ENCODE results near the gene ID1. TPM values are rescaled to one million over a fixed set of nuclear protein-coding genes. Genes with fewer than 3 reads are reported as not detected.
"Not testable (repeated sequence)": the region's sequence is repeated elsewhere in the genome, so short reads cannot be mapped to it uniquely, and the experiment has no call there.

ID1 gene
- polyA plus RNA-seq, 1 donor from 2014 or later: 2.2 TPM

DNA sequence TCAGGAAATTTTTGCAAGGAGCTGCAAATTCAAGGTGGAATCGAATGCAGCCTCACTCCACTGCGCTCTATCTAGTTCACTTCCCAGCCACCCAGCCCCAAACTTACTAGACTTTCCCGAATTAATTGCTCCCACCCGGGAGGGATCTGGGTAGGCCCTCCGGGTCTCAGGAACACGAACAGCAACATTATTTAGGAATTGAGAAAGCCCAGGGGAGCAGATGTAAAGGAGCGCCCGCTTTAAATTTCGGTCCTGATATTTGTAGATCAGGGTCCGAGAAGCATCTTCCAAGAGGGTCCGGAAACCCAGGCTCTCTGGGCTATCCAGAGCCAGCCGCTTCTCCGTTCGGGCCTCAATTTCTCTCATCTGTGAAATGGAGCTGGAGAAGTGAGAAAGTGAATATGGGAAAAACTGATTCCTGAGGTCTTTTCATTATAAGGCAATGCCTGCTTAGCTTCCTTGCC lies 490 bp upstream of the ID1 start:
- H3K9me3 Mint-ChIP-seq: no peaks in the 10 kb centered on the region
- no peaks in the 10 kb centered on the region for H3K36me3 Mint-ChIP-seq
- H3K27ac Mint-ChIP-seq: peak overlapping the region; percentile 3 to 87 (median 72)
- H3K27me3 Mint-ChIP-seq: peaks cover 60% of the 10 kb centered on the region
- H3K4me3 Mint-ChIP-seq: peak overlapping the region; percentile 86 to 99 (median 92)
- peaks cover 8 to 17% (median 14%) of the 10 kb centered on the region in 3 donors for H3K4me1 Mint-ChIP-seq

DNA sequence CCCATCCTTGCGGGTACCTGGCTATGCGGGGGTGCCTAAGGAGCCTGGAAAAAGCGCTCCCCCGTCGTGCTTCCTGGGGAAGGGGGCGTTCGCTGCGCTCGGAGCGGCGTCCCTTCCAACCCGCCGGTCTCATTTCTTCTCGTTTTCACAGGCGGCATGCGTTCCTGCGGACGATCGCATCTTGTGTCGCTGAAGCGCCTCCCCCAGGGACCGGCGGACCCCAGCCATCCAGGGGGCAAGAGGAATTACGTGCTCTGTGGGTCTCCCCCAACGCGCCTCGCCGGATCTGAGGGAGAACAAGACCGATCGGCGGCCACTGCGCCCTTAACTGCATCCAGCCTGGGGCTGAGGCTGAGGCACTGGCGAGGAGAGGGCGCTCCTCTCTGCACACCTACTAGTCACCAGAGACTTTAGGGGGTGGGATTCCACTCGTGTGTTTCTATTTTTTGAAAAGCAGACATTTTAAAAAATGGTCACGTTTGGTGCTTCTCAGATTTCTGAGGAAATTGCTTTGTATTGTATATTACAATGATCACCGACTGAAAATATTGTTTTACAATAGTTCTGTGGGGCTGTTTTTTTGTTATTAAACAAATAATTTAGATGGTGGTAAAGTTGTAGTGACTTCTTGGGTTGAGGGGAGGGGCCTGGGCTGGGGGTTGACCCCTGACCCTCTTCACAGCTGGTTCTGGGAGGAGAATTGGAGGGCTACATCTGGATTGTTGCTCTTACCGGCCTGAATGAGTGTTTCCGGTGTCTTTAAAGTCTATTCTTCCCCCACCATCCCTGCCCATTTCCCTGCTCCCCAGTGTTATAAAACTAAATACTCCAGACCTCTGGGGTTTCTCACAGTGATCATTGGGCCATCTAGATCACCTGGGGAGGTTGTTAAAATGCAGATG lies 1.1 kb downstream of the ID1 start:
- H3K9me3 Mint-ChIP-seq: no peaks in the 10 kb centered on the region

GRCh38 chr20:31606804-31607639 lies 1.9 kb downstream of the ID1 start:
- Mint-ChIP-seq H3K27me3 (peaks cover 59% of the 10 kb centered on the region), H3K27ac (no peak overlapping the region), H3K4me3 (peak overlapping the region in 2 of 4 donors; percentile 47 to 92), H3K4me1 (peaks cover 8 to 17% (median 14%) of the 10 kb centered on the region in 3 donors), H3K9me3 (no peaks in the 10 kb centered on the region), H3K36me3 (no peaks in the 10 kb centered on the region)

More for the DNA sequence above, 1.1 kb downstream of the ID1 start:
- Mint-ChIP-seq H3K27me3 (peaks cover 60% of the 10 kb centered on the region), H3K4me1 (peaks cover 8 to 17% (median 14%) of the 10 kb centered on the region in 3 donors), H3K27ac (peak overlapping the region in 1 of 3 donors; percentile 87), H3K4me3 (peak overlapping the region; percentile 86 to 99 (median 92)), H3K36me3 (no peaks in the 10 kb centered on the region)

GRCh38 chr20:31607640-31608250 lies 2.7 kb downstream of the ID1 start:
- H3K4me3 Mint-ChIP-seq: peak overlapping the region in 1 of 4 donors; percentile 44
- no peaks in the 10 kb centered on the region for H3K36me3 Mint-ChIP-seq
- H3K9me3 Mint-ChIP-seq: no peaks in the 10 kb centered on the region
- peaks cover 7 to 14% (median 10%) of the 10 kb centered on the region in 3 donors for H3K4me1 Mint-ChIP-seq
- peaks cover 53% of the 10 kb centered on the region for H3K27me3 Mint-ChIP-seq
- no peak overlapping the region for H3K27ac Mint-ChIP-seq

DNA sequence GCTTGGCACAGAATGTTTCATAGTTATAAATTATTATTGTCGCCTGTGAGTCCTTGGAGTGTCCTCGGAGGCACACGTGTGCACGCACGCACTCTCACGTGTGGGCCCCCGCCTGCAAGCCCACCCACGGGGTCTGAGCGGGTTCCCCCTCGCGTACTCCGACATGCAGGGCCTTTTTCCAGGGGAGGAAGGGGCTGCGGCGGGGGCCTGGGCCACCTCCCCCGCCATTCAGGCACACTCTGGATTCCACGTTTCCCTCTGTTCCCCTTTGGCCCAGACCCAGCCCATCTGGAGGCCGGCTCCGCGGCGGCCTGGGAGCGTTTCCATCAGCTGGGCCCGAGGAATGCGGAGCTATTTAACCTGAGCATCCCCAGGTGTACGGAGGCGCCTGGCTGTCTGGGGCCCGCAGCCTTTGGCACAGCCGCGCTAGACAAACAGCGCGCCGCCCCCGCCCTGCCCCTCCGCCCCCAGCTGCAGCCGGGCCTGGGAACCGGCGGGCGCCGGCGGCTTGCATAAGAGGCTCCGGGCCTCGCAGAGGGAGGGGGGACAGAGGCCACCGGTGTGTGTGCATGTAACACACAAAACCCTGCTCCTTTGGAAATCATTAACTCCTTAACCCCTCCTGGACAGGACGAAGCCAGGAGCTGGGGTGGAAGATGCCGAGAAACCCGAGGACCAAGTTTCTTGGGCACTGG lies 3.3 kb downstream of the ID1 start:
- Mint-ChIP-seq H3K27ac (no peak overlapping the region), H3K36me3 (no peaks in the 10 kb centered on the region), H3K4me3 (peak overlapping the region in 1 of 4 donors; percentile 44), H3K27me3 (peaks cover 48% of the 10 kb centered on the region), H3K9me3 (no peaks in the 10 kb centered on the region), H3K4me1 (peaks cover 6 to 12% (median 10%) of the 10 kb centered on the region in 3 donors)

DNA sequence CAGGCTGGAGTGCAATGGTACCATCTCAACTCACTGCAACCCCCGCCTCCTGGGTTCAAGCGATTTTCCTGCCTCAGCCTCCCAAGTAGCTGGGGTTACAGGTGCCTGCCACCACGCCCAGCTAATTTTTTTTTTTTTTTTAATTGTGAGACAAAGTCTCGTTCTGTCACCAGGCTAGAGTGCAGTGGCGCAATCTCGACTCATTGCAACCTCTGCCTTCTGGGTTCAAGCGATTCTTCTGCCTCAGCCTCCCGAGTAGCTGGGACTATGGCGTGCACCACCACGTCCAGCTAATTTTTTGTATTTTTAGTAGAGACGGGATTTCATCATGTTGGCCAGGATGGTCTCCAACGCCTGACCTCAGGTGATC lies 7.2 kb downstream of the ID1 start:
- Mint-ChIP-seq H3K27me3 (peaks cover 19% of the 10 kb centered on the region), H3K27ac (peak overlapping the region in 1 of 3 donors; percentile 39)
- not testable (repeated sequence) for H3K9me3 Mint-ChIP-seq, H3K36me3 Mint-ChIP-seq, H3K4me3 Mint-ChIP-seq, H3K4me1 Mint-ChIP-seq

- H3K4me1 Mint-ChIP-seq: peaks cover 4 to 10% (median 9%) of the 10 kb centered on the region in 3 donors
- no peaks in the 10 kb centered on the region for H3K36me3 Mint-ChIP-seq
- H3K27me3 Mint-ChIP-seq: peaks cover 1% of the 10 kb centered on the region
- no peak overlapping the region for H3K27ac Mint-ChIP-seq
- no peaks in the 10 kb centered on the region for H3K9me3 Mint-ChIP-seq
- H3K4me3 Mint-ChIP-seq: no peak overlapping the region
These were observed 10.3 kb downstream of the ID1 start for GRCh38 chr20:31615416-31615815.

DNA sequence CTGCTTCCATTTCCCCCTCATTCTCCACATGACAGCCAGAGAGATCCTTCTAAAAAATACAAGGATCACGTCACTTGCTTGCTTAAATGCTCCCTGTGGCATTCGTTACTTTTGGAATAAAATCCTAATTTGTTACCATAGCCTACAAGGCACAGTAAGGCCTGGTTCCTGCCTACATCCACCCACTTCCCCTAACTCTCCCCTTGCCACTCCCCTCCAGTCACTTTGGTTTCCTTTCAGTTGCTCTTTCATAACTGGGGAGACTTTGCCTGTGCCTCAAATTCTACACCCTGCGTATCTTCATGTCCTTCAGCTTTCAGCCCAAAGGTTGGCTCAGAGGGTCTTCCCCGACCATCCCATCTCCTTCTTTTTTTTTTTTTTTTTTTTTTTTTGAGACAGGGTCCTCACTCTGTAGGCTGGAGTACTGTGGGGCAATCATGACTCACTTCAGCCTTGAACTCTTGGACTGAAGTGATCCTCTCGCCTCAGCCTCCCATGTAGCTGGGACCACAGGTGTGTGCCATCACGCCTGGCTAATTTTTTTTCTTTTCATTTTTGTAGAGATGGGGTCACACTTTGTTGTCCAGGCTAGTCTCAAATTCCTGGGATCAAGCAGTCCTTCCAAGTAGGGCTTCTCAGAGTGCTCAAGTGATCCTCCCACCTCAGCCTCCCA lies 12.5 kb downstream of the ID1 start:
- Mint-ChIP-seq H3K4me3 (no peak overlapping the region), H3K36me3 (no peaks in the 10 kb centered on the region), H3K27ac (no peak overlapping the region), H3K4me1 (peaks cover 8 to 16% (median 16%) of the 10 kb centered on the region in 3 donors), H3K9me3 (no peaks in the 10 kb centered on the region), H3K27me3 (peaks cover 3% of the 10 kb centered on the region)

DNA sequence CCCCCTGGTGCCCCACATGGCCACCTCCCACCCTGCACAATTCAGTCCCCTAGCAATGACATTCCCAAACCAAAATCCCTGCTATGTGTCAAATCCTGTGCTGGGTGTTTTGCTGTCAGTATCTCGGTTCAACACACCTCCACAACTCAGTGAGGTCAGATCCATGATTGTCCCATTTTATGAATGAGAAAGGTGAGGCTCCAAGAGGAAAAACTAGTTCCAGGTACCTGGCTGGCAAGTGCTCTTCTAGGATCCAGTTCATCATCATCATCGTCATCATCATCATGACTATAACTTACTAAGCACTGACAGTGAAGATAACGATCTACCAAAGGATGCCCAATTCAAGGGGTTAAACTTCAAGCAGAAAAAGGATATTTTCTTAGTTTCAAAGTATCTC lies 15.2 kb downstream of the ID1 start:
- no peaks in the 10 kb centered on the region for H3K9me3 Mint-ChIP-seq
- H3K4me1 Mint-ChIP-seq: peaks cover 5 to 16% (median 15%) of the 10 kb centered on the region in 3 donors
- H3K36me3 Mint-ChIP-seq: no peaks in the 10 kb centered on the region
- no peak overlapping the region for H3K27ac Mint-ChIP-seq
- peaks cover 2% of the 10 kb centered on the region for H3K27me3 Mint-ChIP-seq
- H3K4me3 Mint-ChIP-seq: no peak overlapping the region

DNA sequence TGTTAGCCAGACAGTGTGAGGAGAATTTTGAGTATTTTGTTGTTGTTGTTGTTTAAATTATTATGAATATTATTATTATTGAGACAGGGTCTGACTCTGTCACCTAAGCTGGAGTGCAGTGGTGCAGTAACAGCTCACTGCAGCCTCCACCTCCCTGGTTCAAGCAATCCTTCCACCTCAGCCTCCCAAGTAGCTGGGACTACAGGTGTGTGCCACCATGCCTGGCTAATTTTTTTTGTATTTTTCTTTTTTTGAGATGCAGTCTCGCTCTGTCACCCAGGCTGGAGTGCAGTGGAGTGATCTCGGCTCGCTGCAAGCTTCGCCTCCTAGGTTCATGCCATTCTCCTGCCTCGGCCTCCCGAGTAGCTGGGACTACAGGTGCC lies 18.0 kb downstream of the ID1 start:
- not testable (repeated sequence) for H3K27me3 Mint-ChIP-seq, H3K4me3 Mint-ChIP-seq, H3K27ac Mint-ChIP-seq, H3K9me3 Mint-ChIP-seq, H3K36me3 Mint-ChIP-seq
- H3K4me1 Mint-ChIP-seq: peaks cover 7 to 15% (median 14%) of the 10 kb centered on the region in 3 donors

DNA sequence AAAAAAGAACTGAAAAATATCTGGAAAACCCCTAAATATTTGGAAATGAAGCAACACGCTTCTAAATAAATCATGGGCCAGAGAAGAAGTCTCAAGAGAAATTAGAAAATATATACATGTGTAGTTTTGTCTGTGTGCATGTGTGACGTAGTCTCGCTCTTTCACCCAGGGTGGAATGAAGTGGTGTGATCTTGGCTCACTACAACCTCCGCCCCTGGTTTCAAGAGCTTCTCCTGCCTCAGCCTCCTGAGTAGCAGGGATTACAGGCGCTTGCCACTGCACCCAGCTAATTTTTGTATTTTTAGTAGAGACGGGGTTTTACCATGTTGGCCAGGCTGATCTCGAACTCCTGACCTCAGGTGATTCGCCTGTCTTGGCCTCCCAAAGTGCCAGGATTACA lies 21.4 kb downstream of the ID1 start:
- Mint-ChIP-seq H3K4me3 (peak overlapping the region in 1 of 4 donors; percentile 37), H3K4me1 (peaks cover 7 to 10% (median 10%) of the 10 kb centered on the region in 3 donors)
- H3K9me3 Mint-ChIP-seq, H3K36me3 Mint-ChIP-seq, H3K27me3 Mint-ChIP-seq, H3K27ac Mint-ChIP-seq: not testable (repeated sequence)

GRCh38 chr20:31628057-31628456 lies 23.0 kb downstream of the ID1 start:
- not testable (repeated sequence) for H3K36me3 Mint-ChIP-seq, H3K4me1 Mint-ChIP-seq, H3K27me3 Mint-ChIP-seq, H3K4me3 Mint-ChIP-seq, H3K27ac Mint-ChIP-seq, H3K9me3 Mint-ChIP-seq

GRCh38 chr20:31630187-31630790 lies 25.2 kb downstream of the ID1 start:
- no peak overlapping the region for H3K27ac Mint-ChIP-seq
- H3K9me3 Mint-ChIP-seq: no peaks in the 10 kb centered on the region
- peaks cover 3% of the 10 kb centered on the region for H3K27me3 Mint-ChIP-seq
- no peaks in the 10 kb centered on the region for H3K36me3 Mint-ChIP-seq
- peaks cover 3 to 4% (median 3%) of the 10 kb centered on the region in 3 donors for H3K4me1 Mint-ChIP-seq
- no peak overlapping the region for H3K4me3 Mint-ChIP-seq

Measured in IgD-negative memory B cell (primary cell).